Measurements from ENCODE around the gene LRRN3. TPM values are rescaled to one million over a fixed set of nuclear protein-coding genes. Genes with fewer than 3 reads are reported as not detected.

LRRN3 gene
- total and polyA plus RNA-seq, 8 donors, result 3.3 to 75.1 (median 49.3) TPM

GRCh38 chr7:111053035-111053434 lies 37.9 kb upstream of the LRRN3 start:
- H3K27me3 ChIP-seq, result no peaks in the 10 kb centered on the region
- TF ChIP-seq CTCF (IDR thresholded peaks at IDR 0.05), result no peak
- H3K27ac ChIP-seq, result no peak overlapping the region
- H3K4me1 ChIP-seq, result no peaks in the 10 kb centered on the region
- H3K4me3 ChIP-seq, result no peak overlapping the region
- no peak for ATAC-seq
- intact Hi-C loops (cut with DNase I), result no loop called here
- no peaks in the 10 kb centered on the region for H3K9me3 ChIP-seq
- no peaks in the 10 kb centered on the region for H3K36me3 ChIP-seq
- DNase-seq, result no peak

DNA sequence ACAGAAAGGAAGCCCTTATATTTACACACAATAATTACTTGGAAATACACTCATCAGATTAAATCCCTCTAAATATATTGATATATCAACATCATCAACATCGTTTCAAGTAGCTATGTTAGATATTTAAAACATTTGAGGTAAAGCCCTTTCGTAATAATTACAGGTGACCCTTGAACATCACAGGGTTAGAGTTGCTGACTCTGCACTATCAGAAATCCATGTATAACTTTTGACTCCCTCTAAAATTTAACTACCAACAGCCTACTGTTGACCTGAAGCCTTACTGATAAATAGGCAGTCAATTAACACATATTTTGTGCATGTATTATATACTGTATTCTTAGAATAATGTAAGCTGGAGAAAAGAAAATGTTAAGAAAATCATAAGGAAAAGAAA lies 34.6 kb upstream of the LRRN3 start:
- no peak for ATAC-seq
- H3K4me1 ChIP-seq, result no peaks in the 10 kb centered on the region
- H3K27ac ChIP-seq, result no peak overlapping the region
- H3K4me3 ChIP-seq, result no peak overlapping the region
- no peaks in the 10 kb centered on the region for H3K36me3 ChIP-seq
- H3K27me3 ChIP-seq, result no peaks in the 10 kb centered on the region
- intact Hi-C loops (cut with DNase I), result no loop called here
- TF ChIP-seq CTCF (IDR thresholded peaks at IDR 0.05), result no peak
- no peak for DNase-seq
- no peaks in the 10 kb centered on the region for H3K9me3 ChIP-seq

- Histone ChIP-seq H3K9me3 (no peaks in the 10 kb centered on the region), H3K36me3 (no peaks in the 10 kb centered on the region), H3K27me3 (no peaks in the 10 kb centered on the region), H3K27ac (no peak overlapping the region), H3K4me3 (no peak overlapping the region), H3K4me1 (no peaks in the 10 kb centered on the region)
- intact Hi-C loops (cut with DNase I), result no loop called here
- DNase-seq (no peak), ATAC-seq (no peak)
- no peak for TF ChIP-seq CTCF (IDR thresholded peaks at IDR 0.05)
Measured at GRCh38 chr7:111057066-111057465, 33.9 kb upstream of the LRRN3 start.

- Histone ChIP-seq H3K4me1 (no peaks in the 10 kb centered on the region), H3K27me3 (no peaks in the 10 kb centered on the region), H3K27ac (no peak overlapping the region), H3K4me3 (no peak overlapping the region), H3K9me3 (peaks cover 0 to 16% of the 10 kb centered on the region in 2 donors), H3K36me3 (no peaks in the 10 kb centered on the region)
- no peak for DNase-seq
- ATAC-seq, result no peak
- TF ChIP-seq CTCF (IDR thresholded peaks at IDR 0.05), result no peak
- intact Hi-C loops (cut with DNase I), result no loop called here
Measured at GRCh38 chr7:111059833-111060232, 31.1 kb upstream of the LRRN3 start.

- ATAC-seq, result no peak
- DNase-seq, result no peak
- H3K27me3 ChIP-seq, result no peaks in the 10 kb centered on the region
- TF ChIP-seq CTCF (IDR thresholded peaks at IDR 0.05), result no peak
- H3K9me3 ChIP-seq, result peaks cover 0 to 16% of the 10 kb centered on the region in 2 donors
- no peaks in the 10 kb centered on the region for H3K36me3 ChIP-seq
- H3K4me3 ChIP-seq, result no peak overlapping the region
- intact Hi-C loops (cut with DNase I), result no loop called here
- no peak overlapping the region for H3K27ac ChIP-seq
- no peaks in the 10 kb centered on the region for H3K4me1 ChIP-seq
Measured at GRCh38 chr7:111063166-111063565, 27.8 kb upstream of the LRRN3 start.

Data from left lung (tissue), 10 donors.